Activated CD8-positive, alpha-beta memory T cell treated with anti-CD3 and anti-CD28 coated beads, Interleukin-2, amount 50 U/mL, for 48 hours (primary cell): ENCODE measurements around the gene KMT5B.

Experiments
- DNase-seq: peaks from one replicate; pipeline ENCODE4 v3.0.0-alpha.2; 2020

Gene KMT5B

GRCh38 chr11:68215524-68216170 lies 2.6 kb upstream of the KMT5B start:
- DNase-seq, result no peak

DNA sequence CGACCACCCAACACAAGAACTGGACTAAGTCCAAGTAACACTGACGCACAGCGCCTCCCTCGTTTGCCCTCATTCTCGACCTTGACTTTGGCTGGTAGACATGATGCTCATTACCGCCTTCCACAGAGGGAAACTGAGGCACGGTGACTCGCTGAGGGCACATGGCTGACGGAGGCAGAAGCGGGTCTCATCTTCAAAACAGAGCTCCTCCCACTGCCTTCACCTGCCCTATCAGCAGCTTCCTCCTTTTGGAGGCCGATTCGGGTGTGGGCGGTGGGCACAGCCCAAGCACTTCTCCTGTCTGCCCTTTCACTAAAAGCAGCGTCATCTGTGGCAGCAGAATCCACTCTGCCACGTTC lies 2.0 kb upstream of the KMT5B start:
- DNase-seq, result peak; percentile 64

DNA sequence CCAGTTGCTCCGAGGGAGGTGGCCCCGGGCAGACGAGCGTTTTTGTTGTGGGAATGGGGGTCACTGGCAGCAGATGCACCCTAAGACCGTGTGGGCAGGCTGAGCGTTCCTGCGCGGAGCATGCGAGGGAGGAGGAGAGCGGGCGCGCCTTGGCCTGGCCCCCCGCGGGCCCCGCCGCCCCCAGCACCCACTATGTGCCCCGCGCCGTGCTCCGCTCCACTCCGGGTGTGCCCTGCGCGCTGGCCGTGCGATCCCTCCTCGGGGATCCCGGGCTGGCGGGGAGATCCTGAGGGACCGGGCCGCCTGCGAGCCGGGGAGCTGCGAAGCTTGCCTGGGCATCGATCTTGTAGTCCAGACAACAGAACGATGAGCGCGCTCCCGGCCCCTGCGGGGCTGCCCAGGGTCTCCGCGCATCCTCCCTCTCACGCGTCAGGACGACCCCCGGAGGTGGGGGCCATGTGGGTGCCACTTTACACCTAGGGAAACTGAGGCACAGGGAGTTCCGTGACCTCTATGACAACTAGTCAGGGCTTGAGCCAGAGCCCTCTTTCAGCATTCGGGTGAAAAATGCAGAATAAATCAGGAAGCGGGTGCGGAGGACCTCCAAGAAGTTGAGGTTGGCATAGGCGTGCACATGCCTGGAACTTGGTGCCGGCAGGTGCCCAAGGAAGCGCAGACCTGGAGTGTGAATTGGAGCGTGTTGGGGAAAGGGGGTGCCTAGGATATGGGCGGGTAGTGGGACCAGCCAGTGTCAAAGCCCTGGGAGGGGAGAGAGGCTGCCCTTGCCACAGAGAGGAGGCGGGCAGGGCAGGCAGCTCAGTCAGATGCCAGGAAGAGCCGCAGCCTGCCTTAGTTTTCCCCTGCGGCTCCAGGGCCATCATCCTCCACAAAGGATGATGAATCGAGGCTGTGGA lies 1.3 kb upstream of the KMT5B start:
- DNase-seq, result no peak

DNA sequence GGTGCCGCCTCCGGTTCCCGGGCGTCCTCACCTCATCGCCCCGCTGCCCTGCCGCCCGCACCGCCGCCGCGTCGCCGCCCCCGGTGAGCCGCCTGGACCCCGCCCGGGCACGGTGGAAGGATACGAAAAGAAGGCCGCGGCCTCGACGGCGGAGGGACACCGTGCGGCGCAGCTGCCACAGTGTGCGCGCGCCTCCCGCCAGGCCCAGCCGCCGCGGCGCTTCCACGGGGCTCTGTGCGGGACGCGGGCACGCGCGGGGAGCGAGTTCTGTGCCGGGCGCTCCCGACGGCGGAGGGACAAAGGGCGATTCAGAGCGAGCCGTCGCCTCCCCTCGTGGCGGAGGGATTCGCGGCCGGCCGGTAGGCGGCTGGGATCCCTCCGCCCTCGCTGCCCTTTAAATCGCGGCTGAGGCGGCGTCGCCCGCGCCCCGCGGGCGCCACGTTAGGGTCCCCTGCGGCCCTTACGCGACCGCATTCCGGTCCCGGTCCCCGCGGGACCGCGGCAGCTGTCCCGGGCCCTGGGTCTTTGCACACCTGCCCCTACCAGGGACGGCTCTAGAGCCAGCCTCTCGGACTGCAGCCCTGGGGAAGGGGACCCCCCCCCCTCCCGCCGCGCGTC lies 568 bp upstream of the KMT5B start:
- DNase-seq, result peak; percentile 89

DNA sequence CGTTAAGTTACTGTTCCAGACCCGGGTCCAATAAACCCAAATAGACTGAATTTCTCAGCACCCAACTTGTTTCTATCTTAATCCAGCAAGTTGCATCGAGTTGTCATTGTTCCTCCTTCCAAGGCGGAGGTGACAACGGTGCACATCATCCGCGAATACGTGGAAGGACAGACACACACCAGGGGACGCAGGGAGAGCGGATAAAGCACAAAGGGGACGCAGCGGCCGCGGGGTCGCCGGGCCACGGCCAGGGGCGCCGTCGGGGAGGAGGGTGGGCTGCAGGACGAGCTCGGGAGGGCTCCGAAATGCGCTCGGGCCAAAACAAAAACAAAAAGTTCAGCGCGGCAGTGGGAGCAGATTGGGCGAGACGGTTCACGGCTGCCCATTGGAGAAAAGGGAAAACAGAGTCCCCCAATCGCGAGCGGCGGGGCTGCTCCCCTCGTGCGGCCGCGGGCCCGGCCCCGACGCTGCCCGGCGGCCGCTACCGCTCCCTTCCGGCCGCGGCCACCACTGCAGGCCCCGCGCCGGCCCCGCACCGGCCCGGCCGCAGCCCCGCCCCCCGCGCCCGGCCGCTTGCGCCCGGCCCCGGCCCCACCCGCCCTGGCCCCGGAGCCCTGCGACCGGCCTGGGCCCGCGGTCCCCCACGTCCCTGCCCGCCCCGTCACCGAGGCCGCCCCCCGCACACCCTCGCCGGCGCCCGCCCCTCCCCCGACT lies 518 bp downstream of the KMT5B start:
- peak; percentile 78 for DNase-seq

DNA sequence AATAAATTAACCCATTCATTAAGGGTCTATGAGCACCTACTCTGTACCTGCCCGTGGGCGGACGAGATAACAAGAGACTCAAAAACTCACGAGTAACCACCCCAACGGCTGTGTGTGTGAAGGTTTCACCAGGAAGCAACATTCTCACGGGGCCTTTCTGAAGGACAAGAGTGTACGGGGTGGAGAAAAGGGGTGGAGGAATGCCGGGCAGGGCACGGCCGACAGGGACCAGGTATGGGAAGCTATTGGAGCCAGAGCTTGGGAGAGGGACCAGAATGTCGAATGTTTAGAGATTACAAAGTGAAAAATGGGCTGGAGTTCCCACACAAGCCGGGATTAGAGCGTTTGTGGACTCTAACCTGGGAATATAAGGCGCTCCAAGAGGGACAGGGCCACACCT lies 1.6 kb downstream of the KMT5B start:
- DNase-seq, result peak; percentile 54

DNA sequence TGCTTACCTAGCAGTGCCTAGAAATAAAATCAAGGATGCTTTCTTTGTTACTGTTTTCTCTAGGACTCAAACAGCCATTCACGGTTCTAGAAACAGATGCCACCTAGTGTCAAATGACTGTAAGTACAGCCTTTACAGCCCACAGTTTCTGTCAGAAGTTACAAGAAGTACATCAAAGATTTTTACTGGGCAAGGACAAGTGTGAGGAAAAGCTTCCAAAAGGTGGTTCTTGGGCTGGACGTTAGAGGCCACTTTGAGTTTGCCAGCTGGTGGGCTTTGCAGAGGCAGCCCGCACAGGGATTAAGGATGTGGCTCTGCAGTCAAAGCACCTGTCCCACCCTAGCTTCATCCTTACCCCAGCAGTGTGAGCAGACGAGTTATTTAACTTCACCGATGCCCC lies 6.9 kb downstream of the KMT5B start:
- DNase-seq, result no peak

DNA sequence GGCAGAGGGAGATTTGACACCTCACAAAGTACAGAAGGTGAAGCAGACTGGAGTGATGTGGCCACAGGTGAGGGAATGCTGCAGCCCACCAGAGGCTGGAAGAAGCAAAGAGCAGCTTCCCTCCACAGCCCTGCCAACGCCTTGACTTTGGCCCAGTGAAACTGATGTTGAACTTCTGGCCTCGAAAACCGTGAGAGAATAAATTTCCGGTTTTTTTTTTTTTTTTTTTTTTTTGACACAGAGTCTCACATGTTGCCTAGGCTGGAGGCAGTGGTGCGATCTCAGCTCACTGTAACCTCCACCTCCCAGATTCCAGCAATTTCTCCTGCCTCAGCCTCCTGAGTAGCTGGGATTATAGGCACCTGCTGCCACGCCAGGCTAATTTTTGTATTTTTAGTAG lies 8.7 kb downstream of the KMT5B start:
- DNase-seq, result no peak

GRCh38 chr11:68202165-68202564 lies 10.9 kb downstream of the KMT5B start:
- DNase-seq, result no peak

GRCh38 chr11:68201492-68201891 lies 11.6 kb downstream of the KMT5B start:
- DNase-seq, result no peak

DNA sequence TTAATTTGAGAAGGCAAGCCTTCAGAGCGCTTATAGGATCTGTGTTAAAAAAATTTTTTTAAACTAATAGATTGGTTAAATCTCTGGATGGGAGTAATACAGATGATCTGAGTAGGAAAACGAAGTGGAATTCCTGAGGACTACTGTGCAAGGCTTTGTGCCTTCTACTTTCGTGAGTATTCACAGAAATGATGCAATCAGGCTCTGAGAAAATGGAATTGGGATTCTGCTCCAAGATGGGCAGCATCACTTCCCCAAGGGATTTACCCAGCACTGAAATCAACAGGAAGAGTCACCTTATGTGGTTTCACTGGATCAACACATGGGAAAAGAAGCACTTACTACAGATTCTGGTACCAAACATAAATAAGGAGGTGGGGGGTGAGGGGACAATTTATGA lies 12.5 kb downstream of the KMT5B start:
- no peak for DNase-seq

GRCh38 chr11:68199295-68199987 lies 13.7 kb downstream of the KMT5B start:
- no peak for DNase-seq

DNA sequence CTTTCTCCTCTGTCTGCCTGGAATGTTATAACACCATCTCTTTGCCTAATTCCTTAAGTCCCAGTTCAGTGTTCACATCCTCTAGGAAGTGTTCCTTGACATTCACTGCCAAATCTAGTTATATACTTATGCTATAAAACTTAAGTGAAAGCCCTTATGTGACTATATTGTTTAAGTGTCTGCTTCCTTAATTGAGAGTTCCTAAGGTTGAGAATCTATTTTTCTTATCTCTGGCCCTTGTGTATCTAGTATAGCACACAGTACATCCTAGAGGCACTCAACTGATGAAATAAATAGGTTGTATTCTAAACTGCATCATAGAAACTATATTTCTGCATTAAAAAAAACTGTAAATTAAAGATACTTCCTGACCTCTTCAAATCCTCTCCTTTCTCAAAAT lies 16.9 kb downstream of the KMT5B start:
- no peak for DNase-seq

GRCh38 chr11:68194675-68195294 lies 18.3 kb downstream of the KMT5B start:
- DNase-seq, result no peak

DNA sequence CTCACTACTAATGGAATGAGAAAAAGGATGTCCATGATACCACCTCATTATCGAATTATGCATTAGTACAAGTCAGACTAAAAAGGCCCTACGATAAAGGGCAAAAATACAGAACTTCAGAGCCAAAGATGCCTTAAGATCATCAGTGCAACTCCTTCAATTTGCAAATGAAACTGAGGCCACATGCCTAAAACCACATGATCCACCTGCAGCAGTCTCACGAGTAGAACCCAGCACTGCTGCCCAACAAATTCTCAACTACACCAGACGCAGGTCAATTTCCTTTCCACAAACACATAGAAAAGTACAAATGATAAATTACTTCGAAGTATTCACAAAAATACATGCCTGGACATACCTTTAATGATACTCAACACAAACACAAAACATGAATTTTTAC lies 20.1 kb downstream of the KMT5B start:
- no peak for DNase-seq

- no peak for DNase-seq
These were observed 21.2 kb downstream of the KMT5B start for GRCh38 chr11:68191661-68192579.

GRCh38 chr11:68189888-68190287 lies 23.2 kb downstream of the KMT5B start:
- no peak for DNase-seq

DNA sequence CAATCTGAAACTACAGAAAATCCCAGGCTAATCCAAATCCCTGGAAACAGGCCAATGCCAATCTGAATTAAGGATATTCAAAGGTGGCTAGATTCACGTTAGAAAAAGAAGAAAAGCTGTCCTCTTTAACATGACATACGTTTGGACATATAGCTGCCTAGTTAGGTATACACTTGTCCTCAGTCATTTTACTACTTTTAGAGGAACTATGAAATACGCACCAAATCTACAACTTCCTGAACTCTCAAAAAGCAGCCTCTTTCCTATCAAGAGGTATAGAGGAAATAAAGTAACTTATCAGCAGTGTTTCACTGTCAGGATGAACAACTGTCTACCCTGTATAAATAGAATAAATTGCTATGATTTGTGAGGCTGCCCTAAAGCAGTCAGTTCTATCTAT lies 24.0 kb downstream of the KMT5B start:
- no peak for DNase-seq

- DNase-seq, result no peak
These were observed 27.0 kb downstream of the KMT5B start for GRCh38 chr11:68186061-68186460.

- DNase-seq, result no peak
These were observed 31.2 kb downstream of the KMT5B start for GRCh38 chr11:68181719-68182451.
